Measurements from ENCODE around the gene ADRA1B.

DNA sequence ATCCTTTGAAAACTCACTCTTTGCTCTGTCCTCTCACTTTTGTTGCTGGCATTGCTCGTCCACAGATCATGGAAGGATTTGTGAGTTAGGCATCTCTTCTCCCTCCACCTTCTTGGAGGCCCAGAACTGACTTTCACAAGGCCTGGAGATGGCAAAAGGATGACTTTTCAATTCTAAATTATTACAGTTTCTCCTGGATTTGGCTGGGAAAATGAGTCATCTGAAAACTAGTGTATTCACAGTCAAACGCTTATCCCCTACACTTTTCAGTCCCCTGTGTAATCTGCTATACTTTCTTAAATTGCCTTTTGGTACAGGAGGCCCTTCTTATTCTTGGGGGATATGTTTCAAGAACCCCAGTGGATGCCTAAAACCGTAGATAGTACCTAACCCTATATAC, 35.6 kb downstream of the ADRA1B start:
- TF ChIP-seq, protein P1, sequence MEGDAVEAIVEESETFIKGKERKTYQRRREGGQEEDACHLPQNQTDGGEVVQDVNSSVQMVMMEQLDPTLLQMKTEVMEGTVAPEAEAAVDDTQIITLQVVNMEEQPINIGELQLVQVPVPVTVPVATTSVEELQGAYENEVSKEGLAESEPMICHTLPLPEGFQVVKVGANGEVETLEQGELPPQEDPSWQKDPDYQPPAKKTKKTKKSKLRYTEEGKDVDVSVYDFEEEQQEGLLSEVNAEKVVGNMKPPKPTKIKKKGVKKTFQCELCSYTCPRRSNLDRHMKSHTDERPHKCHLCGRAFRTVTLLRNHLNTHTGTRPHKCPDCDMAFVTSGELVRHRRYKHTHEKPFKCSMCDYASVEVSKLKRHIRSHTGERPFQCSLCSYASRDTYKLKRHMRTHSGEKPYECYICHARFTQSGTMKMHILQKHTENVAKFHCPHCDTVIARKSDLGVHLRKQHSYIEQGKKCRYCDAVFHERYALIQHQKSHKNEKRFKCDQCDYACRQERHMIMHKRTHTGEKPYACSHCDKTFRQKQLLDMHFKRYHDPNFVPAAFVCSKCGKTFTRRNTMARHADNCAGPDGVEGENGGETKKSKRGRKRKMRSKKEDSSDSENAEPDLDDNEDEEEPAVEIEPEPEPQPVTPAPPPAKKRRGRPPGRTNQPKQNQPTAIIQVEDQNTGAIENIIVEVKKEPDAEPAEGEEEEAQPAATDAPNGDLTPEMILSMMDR (IDR thresholded peaks at IDR 0.05): no peak
- TF ChIP-seq, protein P2, sequence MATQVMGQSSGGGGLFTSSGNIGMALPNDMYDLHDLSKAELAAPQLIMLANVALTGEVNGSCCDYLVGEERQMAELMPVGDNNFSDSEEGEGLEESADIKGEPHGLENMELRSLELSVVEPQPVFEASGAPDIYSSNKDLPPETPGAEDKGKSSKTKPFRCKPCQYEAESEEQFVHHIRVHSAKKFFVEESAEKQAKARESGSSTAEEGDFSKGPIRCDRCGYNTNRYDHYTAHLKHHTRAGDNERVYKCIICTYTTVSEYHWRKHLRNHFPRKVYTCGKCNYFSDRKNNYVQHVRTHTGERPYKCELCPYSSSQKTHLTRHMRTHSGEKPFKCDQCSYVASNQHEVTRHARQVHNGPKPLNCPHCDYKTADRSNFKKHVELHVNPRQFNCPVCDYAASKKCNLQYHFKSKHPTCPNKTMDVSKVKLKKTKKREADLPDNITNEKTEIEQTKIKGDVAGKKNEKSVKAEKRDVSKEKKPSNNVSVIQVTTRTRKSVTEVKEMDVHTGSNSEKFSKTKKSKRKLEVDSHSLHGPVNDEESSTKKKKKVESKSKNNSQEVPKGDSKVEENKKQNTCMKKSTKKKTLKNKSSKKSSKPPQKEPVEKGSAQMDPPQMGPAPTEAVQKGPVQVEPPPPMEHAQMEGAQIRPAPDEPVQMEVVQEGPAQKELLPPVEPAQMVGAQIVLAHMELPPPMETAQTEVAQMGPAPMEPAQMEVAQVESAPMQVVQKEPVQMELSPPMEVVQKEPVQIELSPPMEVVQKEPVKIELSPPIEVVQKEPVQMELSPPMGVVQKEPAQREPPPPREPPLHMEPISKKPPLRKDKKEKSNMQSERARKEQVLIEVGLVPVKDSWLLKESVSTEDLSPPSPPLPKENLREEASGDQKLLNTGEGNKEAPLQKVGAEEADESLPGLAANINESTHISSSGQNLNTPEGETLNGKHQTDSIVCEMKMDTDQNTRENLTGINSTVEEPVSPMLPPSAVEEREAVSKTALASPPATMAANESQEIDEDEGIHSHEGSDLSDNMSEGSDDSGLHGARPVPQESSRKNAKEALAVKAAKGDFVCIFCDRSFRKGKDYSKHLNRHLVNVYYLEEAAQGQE (IDR thresholded peaks at IDR 0.05; ENCODE audit: insufficient read depth in 1 of 2, low read depth in 2 of 2, low read length in 1 of 2): no peak
- TF ChIP-seq SIN3A (IDR thresholded peaks at IDR 0.05; ENCODE audit: borderline replicate concordance, insufficient read depth, low read depth, low read length): no peak

All from Panc1 (cell line).